ENCODE measurements around the gene HLA-B. TPM values are rescaled to one million over a fixed set of nuclear protein-coding genes. Genes with fewer than 3 reads are reported as not detected.

HLA-B gene
- total RNA-seq, 1 donor from 2014 or later = 16.2 TPM

DNA sequence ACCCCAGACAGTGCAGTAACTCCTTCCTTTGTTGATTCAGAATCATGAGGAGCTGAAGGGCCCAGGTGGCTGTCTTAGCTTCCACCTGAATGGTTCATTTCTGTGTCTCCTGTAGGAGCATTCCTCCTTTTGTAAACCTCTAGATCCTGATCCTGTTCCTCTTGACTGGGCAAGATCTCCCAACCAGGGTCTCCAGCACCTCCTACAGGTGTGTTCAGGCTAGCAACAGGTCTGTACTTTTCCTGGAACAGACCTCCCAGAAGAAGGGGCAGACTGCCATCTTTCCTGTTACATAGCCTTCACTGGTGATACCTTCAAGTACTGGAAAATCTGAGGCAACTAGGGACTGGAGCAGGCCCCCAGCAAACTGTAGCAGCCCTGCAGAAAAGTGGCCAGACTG, 35.2 kb downstream of the HLA-B start:
- no peak overlapping the region for H2AFZ ChIP-seq (replicated peaks)
- H3K27ac ChIP-seq = no peak overlapping the region
- no peaks in the 10 kb centered on the region for H3K27me3 ChIP-seq
- no peaks in the 10 kb centered on the region for H3K36me3 ChIP-seq
- no peak overlapping the region for H3K4me3 Mint-ChIP-seq
- no peaks in the 10 kb centered on the region for H3K9me3 ChIP-seq (ENCODE audit: low read depth)
- TF ChIP-seq, protein P1, sequence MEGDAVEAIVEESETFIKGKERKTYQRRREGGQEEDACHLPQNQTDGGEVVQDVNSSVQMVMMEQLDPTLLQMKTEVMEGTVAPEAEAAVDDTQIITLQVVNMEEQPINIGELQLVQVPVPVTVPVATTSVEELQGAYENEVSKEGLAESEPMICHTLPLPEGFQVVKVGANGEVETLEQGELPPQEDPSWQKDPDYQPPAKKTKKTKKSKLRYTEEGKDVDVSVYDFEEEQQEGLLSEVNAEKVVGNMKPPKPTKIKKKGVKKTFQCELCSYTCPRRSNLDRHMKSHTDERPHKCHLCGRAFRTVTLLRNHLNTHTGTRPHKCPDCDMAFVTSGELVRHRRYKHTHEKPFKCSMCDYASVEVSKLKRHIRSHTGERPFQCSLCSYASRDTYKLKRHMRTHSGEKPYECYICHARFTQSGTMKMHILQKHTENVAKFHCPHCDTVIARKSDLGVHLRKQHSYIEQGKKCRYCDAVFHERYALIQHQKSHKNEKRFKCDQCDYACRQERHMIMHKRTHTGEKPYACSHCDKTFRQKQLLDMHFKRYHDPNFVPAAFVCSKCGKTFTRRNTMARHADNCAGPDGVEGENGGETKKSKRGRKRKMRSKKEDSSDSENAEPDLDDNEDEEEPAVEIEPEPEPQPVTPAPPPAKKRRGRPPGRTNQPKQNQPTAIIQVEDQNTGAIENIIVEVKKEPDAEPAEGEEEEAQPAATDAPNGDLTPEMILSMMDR (IDR thresholded peaks at IDR 0.05) = peak; percentile 25
- TF ChIP-seq EZH2phosphoT487 (IDR thresholded peaks at IDR 0.05) (no peak), EZH2 (IDR thresholded peaks at IDR 0.05) (no peak)
- no peak overlapping the region for H3K4me2 ChIP-seq
- H3K36me3 Mint-ChIP-seq = no peaks in the 10 kb centered on the region
- no peak overlapping the region for H3K9ac ChIP-seq
- H3K4me1 Mint-ChIP-seq = no peaks in the 10 kb centered on the region
- H3K27ac Mint-ChIP-seq = no peak overlapping the region
- peaks cover 9% of the 10 kb centered on the region for H3K27me3 Mint-ChIP-seq (ENCODE audit: insufficient read depth, low read depth)
- DNase-seq (ENCODE audit: low spot score) = peak; percentile 43
- H3K9me3 Mint-ChIP-seq = peaks cover 3% of the 10 kb centered on the region
- no peaks in the 10 kb centered on the region for H3F3A ChIP-seq (ENCODE audit: low read depth)
- no peaks in the 10 kb centered on the region for H4K20me1 ChIP-seq (ENCODE audit: low read depth)
- H3K79me2 ChIP-seq (ENCODE audit: low read depth) = no peaks in the 10 kb centered on the region
- H3K4me3 ChIP-seq = no peak overlapping the region
- no peaks in the 10 kb centered on the region for H3K4me1 ChIP-seq

DNA sequence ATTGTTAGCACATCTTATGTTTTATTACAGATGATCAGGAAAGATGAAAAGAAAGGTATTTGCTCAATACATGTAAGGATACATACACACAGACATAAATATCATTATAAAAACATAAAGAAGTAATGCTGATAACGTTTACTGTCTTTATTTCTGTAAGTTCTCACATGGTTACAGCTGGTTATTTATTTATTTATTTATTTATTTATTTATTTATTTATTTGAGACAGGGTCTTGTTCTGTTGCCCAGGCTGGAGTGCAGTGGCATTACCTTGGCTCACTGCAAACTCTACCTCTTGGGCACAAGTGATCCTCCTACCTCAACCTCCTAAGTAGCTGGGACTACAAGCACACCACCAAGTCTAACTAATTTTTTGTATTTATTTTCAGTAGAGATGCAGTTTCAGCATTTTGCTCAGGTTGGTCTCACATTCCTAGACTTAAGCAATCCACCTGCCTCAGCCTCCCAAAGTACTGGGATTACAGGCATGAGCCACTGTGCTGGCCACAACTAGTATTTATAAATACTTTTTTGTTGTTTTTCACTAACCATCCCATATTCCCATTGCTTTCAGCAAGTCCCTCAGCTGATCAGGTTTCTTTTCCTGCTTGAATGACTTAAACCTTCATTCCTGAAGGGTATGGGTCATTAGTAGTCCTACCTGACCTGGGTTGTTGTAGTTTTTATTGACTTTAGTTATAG, 35.8 kb downstream of the HLA-B start:
- Histone ChIP-seq H3K27ac (no peak overlapping the region), H3K4me2 (no peak overlapping the region), H3K36me3 (no peaks in the 10 kb centered on the region), H3F3A (ENCODE audit: low read depth) (no peaks in the 10 kb centered on the region), H3K9ac (no peak overlapping the region), H3K9me3 (ENCODE audit: low read depth) (no peaks in the 10 kb centered on the region), H3K79me2 (ENCODE audit: low read depth) (no peaks in the 10 kb centered on the region), H2AFZ (replicated peaks) (no peak overlapping the region), H3K4me3 (no peak overlapping the region), H4K20me1 (ENCODE audit: low read depth) (no peaks in the 10 kb centered on the region), H3K4me1 (no peaks in the 10 kb centered on the region), H3K27me3 (no peaks in the 10 kb centered on the region)
- H3K36me3 Mint-ChIP-seq = no peaks in the 10 kb centered on the region
- peaks cover 9% of the 10 kb centered on the region for H3K27me3 Mint-ChIP-seq (ENCODE audit: insufficient read depth, low read depth)
- TF ChIP-seq, protein P1 (IDR thresholded peaks at IDR 0.05) = no peak
- TF ChIP-seq EZH2phosphoT487 (IDR thresholded peaks at IDR 0.05) (no peak), EZH2 (IDR thresholded peaks at IDR 0.05) (no peak)
- H3K4me1 Mint-ChIP-seq = no peaks in the 10 kb centered on the region
- no peak overlapping the region for H3K27ac Mint-ChIP-seq
- no peak for DNase-seq (ENCODE audit: low spot score)
- no peak overlapping the region for H3K4me3 Mint-ChIP-seq
- H3K9me3 Mint-ChIP-seq = no peaks in the 10 kb centered on the region

DNA sequence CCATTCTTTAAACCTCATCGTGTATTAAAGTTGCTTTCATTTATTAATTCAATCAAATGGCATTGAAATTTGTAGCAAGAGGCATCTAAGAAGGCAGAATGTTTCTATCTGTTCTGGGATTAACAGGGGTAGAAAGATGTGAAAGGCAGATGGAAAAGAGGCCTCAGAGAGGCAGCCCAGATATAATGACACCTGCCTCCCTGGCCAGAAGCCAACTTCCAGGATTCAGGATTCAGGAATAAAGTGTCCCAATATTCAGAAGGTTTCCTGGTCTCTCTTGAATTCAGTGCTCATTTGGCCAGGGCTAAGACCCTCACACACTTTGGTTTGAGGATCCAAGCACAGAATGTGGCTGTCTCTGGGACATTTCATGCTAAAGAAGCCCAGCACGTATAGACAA, 39.9 kb downstream of the HLA-B start:
- no peak overlapping the region for H3K27ac Mint-ChIP-seq
- no peak overlapping the region for H3K27ac ChIP-seq
- H3K27me3 ChIP-seq = no peaks in the 10 kb centered on the region
- no peaks in the 10 kb centered on the region for H3K36me3 Mint-ChIP-seq
- no peaks in the 10 kb centered on the region for H3K9me3 Mint-ChIP-seq
- H4K20me1 ChIP-seq (ENCODE audit: low read depth) = no peaks in the 10 kb centered on the region
- H3K27me3 Mint-ChIP-seq (ENCODE audit: insufficient read depth, low read depth) = peaks cover 9% of the 10 kb centered on the region
- no peaks in the 10 kb centered on the region for H3K79me2 ChIP-seq (ENCODE audit: low read depth)
- H3K9ac ChIP-seq = no peak overlapping the region
- no peaks in the 10 kb centered on the region for H3K4me1 ChIP-seq
- H3K4me3 Mint-ChIP-seq = no peak overlapping the region
- TF ChIP-seq EZH2phosphoT487 (IDR thresholded peaks at IDR 0.05) = no peak
- TF ChIP-seq, protein P1 (IDR thresholded peaks at IDR 0.05) = no peak
- TF ChIP-seq EZH2 (IDR thresholded peaks at IDR 0.05) = no peak
- H3K36me3 ChIP-seq = no peaks in the 10 kb centered on the region
- no peak overlapping the region for H3K4me3 ChIP-seq
- H2AFZ ChIP-seq (replicated peaks) = no peak overlapping the region
- no peaks in the 10 kb centered on the region for H3K9me3 ChIP-seq (ENCODE audit: low read depth)
- H3K4me2 ChIP-seq = no peak overlapping the region
- no peaks in the 10 kb centered on the region for H3F3A ChIP-seq (ENCODE audit: low read depth)
- no peak for DNase-seq (ENCODE audit: low spot score)
- H3K4me1 Mint-ChIP-seq = peaks cover 9% of the 10 kb centered on the region

Data from neural progenitor cell (in vitro differentiated cells).